Left kidney (tissue), 2 donors: Measurements from ENCODE around the gene KCNAB1. TPM values are rescaled to one million over a fixed set of nuclear protein-coding genes. Genes with fewer than 3 reads are reported as not detected.

Source experiments
- DNase-seq: peaks from one replicate; pipeline ENCODE4 v3.0.0-alpha.2; 2013
- polyA plus RNA-seq: library from polyadenylated mRNA; unstranded; fragments of 120-200 nt; gene quantifications from one replicate; pipeline ENCODE4 v1.2.1, GENCODE V29; 2013; ENCODE audit not compliant: insufficient read length

The KCNAB1 gene
- polyA plus RNA-seq, 1 donor: 3.4 TPM

GRCh38 chr3:156455839-156456238 is 335.5 kb downstream of the KCNAB1 start:
- DNase-seq: no peak

- DNase-seq: no peak
Observed at GRCh38 chr3:156456771-156457224, 336.4 kb downstream of the KCNAB1 start.

DNA sequence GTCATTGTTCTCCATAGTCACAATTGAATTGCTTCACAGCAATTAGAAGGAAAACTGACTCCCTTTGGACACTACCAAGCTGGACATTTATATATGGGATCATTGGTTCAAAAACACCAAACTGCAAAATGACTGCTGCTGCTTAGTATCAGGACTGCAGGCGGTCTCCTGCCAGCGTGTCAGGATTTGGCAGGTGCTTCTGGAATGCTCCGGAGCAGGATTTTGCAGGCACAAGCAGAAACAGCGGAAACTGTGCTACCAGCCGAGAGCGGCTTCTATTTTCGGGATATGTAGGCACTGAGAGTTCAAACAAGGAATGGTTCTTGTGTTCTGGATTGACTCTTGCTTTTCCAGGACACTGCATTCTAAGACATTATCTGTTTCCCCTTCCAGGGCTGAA is 339.1 kb downstream of the KCNAB1 start:
- DNase-seq: no peak

GRCh38 chr3:156460206-156460611 is 339.8 kb downstream of the KCNAB1 start:
- no peak for DNase-seq

DNA sequence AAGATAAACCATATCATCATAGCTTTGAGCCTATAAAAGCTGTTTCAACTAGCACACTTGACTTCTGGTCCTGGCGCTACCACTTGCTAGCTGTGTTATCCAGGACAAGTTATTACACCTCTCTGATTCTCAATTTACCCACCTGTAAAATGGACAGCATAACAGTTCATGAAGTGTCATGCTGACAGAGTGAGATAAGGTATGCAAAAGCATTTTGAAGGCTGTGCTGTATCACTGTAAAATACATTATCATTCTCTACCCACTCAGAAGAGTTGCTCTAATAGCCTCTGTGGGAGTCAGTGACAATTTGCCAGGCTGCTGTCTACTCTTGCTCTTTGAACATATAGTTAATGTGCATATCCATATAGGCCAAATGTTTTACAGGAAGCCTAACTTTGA is 341.5 kb downstream of the KCNAB1 start:
- DNase-seq: no peak

DNA sequence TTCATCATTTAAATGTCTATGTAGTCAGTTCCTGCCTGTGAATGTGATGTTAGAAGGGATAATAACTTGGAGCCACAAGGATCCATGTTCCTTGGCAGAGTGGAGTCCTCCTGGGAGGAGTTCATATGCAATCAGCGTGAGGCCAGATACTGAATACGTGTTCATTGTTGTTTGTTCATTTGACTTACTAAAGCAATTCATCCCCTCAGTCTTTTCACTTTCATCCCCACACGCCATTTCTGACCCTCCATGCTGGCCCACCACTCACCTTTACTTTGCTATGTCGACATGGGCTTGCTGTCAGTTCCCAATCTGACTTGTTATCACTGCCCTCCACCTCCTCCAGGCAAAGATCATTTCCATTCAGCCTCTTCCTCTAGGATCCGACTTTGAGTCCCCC is 342.7 kb downstream of the KCNAB1 start:
- DNase-seq: no peak

DNA sequence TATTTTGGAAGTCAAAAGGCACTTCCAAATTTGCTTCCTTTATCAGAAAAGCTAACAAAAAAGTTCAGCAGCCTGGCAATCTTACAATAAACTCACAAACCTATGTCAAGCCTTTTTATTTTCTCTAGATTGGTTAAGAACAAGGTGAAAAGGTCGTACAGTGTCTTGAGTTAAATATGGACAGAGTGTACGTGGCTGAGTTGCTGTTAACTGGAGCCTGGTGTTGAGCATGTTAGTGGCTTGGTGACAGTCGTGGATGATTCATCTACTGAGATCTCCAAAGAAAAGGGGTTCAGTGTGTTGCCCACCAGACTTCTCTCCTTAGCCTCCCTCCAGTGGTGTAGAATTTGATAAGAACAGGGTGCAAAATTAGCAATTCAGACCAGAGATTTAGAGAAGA is 344.8 kb downstream of the KCNAB1 start:
- DNase-seq: no peak

DNA sequence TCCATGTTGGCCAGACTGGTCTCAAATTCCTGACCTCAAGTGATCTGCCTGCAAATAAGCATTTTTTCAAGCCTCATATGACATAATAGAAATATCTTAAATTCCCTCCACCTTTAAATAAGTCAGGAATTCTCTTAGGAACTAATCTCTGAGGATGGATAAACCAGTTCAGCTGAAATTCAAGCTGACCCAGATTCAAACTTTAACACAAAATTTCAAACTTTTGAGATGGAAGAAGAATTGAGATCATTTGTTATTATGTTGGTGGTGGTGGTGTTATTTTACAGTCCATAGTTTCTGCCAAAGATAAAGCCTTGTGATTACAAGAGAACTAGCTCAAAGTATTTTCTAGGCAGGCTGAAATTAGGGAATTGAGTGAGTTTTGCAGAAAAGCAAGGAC is 349.1 kb downstream of the KCNAB1 start:
- DNase-seq: no peak

DNA sequence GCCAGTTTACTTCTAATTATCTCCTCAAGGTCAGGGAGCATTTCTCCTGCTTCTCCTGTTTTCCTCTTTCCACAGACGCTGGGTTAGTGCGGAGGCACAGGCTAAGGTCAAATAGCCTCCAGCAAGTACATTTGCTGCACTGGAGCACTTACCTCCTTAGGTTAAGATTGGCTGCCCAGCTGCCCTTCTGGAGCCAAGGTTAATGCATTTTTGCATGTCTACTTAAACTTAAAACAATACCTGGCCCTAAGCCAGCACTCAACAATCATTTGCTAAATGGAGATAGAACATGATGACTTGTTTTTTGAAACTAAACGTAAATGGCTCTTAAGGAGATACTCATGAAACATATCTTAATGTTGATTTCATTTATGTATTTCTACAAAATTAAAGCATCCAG is 351.1 kb downstream of the KCNAB1 start:
- DNase-seq: no peak

- DNase-seq: no peak
Observed at GRCh38 chr3:156472150-156472549, 351.8 kb downstream of the KCNAB1 start.

DNA sequence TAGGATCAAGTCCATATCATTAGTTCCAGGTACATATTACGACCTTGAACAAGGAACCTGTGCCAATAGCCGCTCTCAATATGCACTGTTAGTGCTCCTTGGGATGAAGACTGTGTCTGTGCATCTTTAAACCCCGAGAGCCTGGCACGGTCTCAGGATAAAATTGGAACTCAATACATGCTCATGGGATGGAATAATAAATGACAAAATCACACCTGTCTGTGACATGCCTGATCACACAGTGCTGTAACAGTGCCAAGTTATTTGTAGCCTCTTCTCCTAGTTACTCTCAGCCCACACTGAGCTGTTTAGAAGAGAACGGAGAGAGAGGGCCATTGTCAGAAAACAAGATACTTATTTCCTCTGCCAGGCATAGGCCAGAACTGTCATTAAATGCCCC is 352.3 kb downstream of the KCNAB1 start:
- DNase-seq: no peak

- no peak for DNase-seq
Observed at GRCh38 chr3:156473341-156473740, 353.0 kb downstream of the KCNAB1 start.

GRCh38 chr3:156474560-156475389 is 354.4 kb downstream of the KCNAB1 start:
- no peak for DNase-seq

- no peak for DNase-seq
Observed at GRCh38 chr3:156477323-156477722, 356.9 kb downstream of the KCNAB1 start.

DNA sequence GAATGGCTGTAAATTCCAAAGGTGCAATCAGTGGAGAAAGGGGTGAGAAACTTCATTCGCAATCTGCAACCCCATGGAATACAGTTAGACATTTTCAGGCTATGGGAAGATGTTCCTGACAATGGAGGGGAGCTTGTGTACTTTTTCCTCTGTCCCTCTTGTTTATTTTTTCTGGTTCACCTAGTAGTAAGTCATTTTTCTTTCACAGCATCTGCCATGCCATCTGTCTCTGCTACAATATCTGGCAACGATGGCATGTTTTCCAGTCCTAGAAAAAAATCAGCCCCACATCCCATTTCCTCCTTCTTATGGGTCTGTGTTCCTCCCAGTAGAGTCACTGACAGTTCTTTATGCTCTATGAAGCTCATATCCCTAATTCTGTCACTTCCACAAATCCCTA is 358.5 kb downstream of the KCNAB1 start:
- DNase-seq: no peak

- DNase-seq: no peak
Observed at GRCh38 chr3:156479604-156480003, 359.2 kb downstream of the KCNAB1 start.

- no peak for DNase-seq
Observed at GRCh38 chr3:156480949-156481348, 360.6 kb downstream of the KCNAB1 start.

DNA sequence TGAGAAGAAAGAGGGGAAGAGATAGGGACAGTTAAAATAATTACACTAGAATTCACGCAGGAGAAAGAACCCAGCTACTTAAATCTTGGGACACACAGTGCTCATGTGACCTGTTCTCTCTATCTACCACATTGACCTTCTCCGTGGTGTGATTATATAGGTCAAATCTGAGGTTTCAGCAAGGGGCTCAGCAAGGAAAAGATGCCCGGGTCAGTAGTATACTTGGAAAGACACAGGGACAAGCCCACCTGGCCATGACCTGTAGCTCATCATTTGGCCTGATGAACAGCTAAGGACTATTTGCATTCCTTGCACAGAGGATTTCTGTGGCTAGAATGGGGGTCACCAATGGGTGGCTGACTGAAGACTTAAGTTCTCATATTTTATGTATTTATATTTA is 362.6 kb downstream of the KCNAB1 start:
- no peak for DNase-seq

DNA sequence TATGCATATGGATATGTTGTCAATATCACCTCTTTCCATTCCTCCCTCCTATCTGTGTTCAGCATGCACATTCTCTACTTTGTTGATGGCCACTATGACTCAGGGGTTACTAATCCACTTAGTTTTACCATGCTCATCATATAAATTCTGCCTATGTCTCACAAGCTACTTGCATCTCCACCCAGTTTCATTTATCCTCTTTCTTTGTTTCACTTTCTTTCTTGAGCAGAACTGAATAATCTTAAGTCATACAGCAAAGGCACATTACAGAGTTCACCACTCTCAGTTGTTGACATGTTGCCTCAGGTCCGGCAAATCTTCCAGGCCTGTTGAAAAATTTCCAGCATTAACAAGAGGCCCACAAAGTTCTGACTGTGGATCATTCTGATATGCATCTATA is 363.0 kb downstream of the KCNAB1 start:
- DNase-seq: no peak

DNA sequence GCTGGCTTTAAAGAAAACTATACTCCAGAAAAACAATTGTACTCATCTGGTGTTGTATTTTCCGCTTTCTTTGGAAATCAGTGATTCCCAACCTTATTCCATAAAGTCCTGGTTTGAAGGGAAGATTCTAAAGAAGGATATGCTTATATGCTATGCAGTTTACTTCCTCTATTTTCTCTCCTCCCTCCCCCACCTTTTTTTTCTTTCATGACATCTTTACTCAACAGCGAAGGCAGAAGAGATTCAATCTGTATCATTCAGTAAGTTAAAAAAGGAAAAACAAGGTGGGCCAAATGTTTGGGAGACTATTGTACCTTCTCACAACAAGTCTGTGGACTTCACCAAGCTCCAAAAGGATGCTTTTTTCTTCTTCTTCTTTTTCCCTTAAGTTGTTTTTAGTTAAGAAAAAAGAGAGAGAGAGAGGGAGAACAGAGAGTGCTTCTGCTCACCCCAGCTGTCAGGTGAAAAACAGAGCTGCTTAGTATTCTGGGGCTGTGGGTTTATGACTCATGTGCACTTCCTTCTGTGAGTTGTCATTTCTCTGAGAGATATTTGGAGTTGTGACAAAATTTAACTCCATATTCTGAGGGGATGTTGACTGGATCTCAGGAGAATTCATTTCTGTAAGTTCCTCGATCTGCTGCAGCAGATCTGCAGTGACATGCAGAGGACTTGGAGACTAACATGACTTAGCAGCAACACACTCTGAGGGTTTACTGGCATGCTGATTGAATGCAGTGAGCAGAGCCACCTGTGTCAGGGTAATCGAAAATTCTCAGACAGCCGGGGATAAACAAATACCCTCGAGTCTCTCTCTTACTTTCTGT is 363.8 kb downstream of the KCNAB1 start:
- DNase-seq: no peak

DNA sequence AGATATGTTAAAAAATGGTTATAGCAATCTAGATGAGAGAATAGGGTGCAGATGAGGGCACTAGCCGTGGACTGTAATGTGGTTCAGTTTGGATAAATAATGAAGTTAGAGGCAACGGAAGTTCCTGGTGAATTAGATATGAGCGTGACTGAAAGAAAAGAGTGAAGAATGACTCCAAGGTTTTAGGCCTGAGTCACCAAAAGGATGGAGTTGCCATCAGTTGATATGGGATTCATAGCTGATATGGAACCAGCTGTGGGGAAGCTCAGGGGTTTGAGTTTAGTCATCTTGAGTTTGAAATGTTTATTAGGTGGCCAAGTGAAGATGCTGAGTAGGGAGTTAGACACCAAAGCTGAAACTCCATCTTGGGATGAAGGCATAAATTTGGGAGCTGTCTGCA is 368.4 kb downstream of the KCNAB1 start:
- no peak for DNase-seq

GRCh38 chr3:156489462-156489911 is 369.1 kb downstream of the KCNAB1 start:
- DNase-seq: no peak

DNA sequence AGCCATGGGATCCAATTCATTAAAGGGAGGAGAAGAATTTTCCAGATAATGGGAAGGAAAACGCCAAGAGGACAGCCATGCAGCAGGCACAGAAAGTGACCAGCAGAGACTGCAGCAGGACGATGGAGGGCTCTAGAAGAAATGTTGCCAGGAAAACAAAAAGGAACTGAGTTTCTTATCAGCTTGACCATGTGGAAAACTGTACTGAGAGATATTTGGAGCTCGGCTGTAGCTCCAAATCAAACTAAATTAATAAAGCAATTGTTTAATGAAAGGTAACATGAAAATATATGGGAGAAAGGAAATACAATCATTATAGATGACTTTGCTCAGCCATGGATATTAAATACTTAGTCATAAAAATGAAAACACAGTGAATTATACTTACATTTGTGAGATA is 370.8 kb downstream of the KCNAB1 start:
- no peak for DNase-seq
